B cell (primary cell): Measurements from ENCODE around the gene MAML2. TPM values are rescaled to one million over a fixed set of nuclear protein-coding genes. Genes with fewer than 3 reads are reported as not detected.

Experiments
- ATAC-seq: fragments of 200-7000 bp; cut with Tn5 transposase; one replicate; pipeline ENCODE4 v1.10.0; 2021; ENCODE audit warnings: low read depth, mild to moderate bottlenecking, moderate number of reproducible peaks, moderate library complexity
- CTCF ChIA-PET: fragments of 350-600 bp; sonication (Branson Sonifier 250); formaldehyde crosslinking; loops from one replicate; lab custom pipeline; 2021; ENCODE audit warnings: antibody characterized with exemption, inconsistent platforms; lab: Charles Lee
- POLR2A ChIA-PET: fragments of 350-600 bp; sonication (Branson Sonifier 250); formaldehyde crosslinking; loops from one replicate; lab custom pipeline; 2021; ENCODE audit warnings: antibody characterized with exemption; lab: Charles Lee
- DNase-seq: peaks from one replicate; pipeline ENCODE4 v3.0.0; 2013
- H2AFZ ChIP-seq: 2 replicates; pipeline ENCODE4 v1.6.1; 2012; ENCODE audit warnings: mild to moderate bottlenecking, low read depth, low read length; ENCODE audit not compliant: insufficient read depth, poor library complexity, severe bottlenecking
- H3K27ac ChIP-seq, 2 donors: 1 replicate in 1 of 2; 2 replicates in 1 of 2; pipeline ENCODE4 v1.5.1; 2012 to 2013; ENCODE audit warnings: low read length in 2 of 2, mild to moderate bottlenecking in 2 of 2, moderate library complexity in 1 of 2
- H3K27me3 ChIP-seq, 4 experiments: fragments of 200-600 bp in 1 of 4; sonication (generic) in 1 of 4; replicated peaks in 1 of 4; 1 replicate in 2 of 4; 2 replicates in 2 of 4; pipeline versions ENCODE4 v1.6.1 to v1.7.0; 2013 to 2016; ENCODE audit warnings: low read length in 3 of 4, mild to moderate bottlenecking in 2 of 4, mixed read lengths in 1 of 4, moderate library complexity in 1 of 4; ENCODE audit not compliant: insufficient read depth in 4 of 4, control insufficient read depth in 3 of 4; ENCODE audit errors: control extremely low read depth in 1 of 4
- H3K36me3 ChIP-seq, 2 experiments: replicated peaks in 1 of 2; 1 replicate in 1 of 2; 2 replicates in 1 of 2; pipeline versions ENCODE4 v1.6.1 to v1.7.1; 2013; ENCODE audit warnings: low read length in 1 of 2; ENCODE audit not compliant: insufficient read depth in 2 of 2, control insufficient read depth in 1 of 2; ENCODE audit errors: control extremely low read depth in 1 of 2, extremely low read depth in 1 of 2
- H3K4me1 ChIP-seq, 2 donors: fragments of 200-600 bp in 1 of 2; sonication (generic) in 1 of 2; 1 replicate in 1 of 2; 2 replicates in 1 of 2; pipeline versions ENCODE4 v1.5.1 to v1.6.1; 2013 to 2017; ENCODE audit warnings: low read length in 2 of 2; ENCODE audit not compliant: control insufficient read depth in 2 of 2, insufficient read depth in 2 of 2
- H3K4me2 ChIP-seq: replicated peaks from 2 replicates; pipeline ENCODE3; 2012; ENCODE audit warnings: mild to moderate bottlenecking, low read depth, low read length; ENCODE audit not compliant: poor library complexity, severe bottlenecking
- H3K4me3 ChIP-seq, 5 experiments: fragments of 200-600 bp in 1 of 5; sonication (generic) in 1 of 5; 1 replicate in 3 of 5; 2 replicates in 2 of 5; pipeline versions ENCODE4 v1.5.1 to v1.7.0; 2011 to 2016; ENCODE audit warnings: low read length in 4 of 5, mild to moderate bottlenecking in 4 of 5, low read depth in 2 of 5, control low read depth in 1 of 5, moderate library complexity in 1 of 5; ENCODE audit not compliant: insufficient read depth in 1 of 5; ENCODE audit errors: control extremely low read depth in 1 of 5, extremely low read depth in 1 of 5
- H3K79me2 ChIP-seq: fragments of 200-600 bp; sonication (generic); one replicate; pipeline ENCODE4 v1.6.0; 2016; ENCODE audit warnings: low read length; ENCODE audit not compliant: control insufficient read depth, insufficient read depth
- H3K9ac ChIP-seq: fragments of 200-600 bp; sonication (generic); 2 replicates; pipeline ENCODE4 v1.6.1; 2017; ENCODE audit warnings: mild to moderate bottlenecking, low read length, moderate library complexity
- H3K9me3 ChIP-seq, 3 donors: one replicate each; pipeline versions ENCODE4 v1.6.1 to v1.7.1; 2013; ENCODE audit warnings: low read length in 2 of 3; ENCODE audit not compliant: control insufficient read depth in 2 of 3, insufficient read depth in 1 of 3; ENCODE audit errors: control extremely low read depth in 1 of 3
- H4K20me1 ChIP-seq: 2 replicates; pipeline ENCODE4 v1.6.0; 2012; ENCODE audit warnings: mild to moderate bottlenecking, low read length; ENCODE audit not compliant: insufficient read depth, control insufficient read depth, poor library complexity, severe bottlenecking
- H3K27ac Mint-ChIP-seq: one replicate; pipeline ENCODE4 v1.8.0; 2021; ENCODE audit warnings: mixed read lengths
- H3K27me3 Mint-ChIP-seq: one replicate; pipeline ENCODE4 v1.8.0; 2021; ENCODE audit warnings: mixed read lengths
- H3K4me1 Mint-ChIP-seq: one replicate; pipeline ENCODE4 v1.8.0; 2021; ENCODE audit warnings: mixed read lengths
- H3K4me3 Mint-ChIP-seq: one replicate; pipeline ENCODE4 v1.8.0; 2021; ENCODE audit warnings: mixed read lengths
- H3K9me3 Mint-ChIP-seq: one replicate; pipeline ENCODE4 v1.8.0; 2022; ENCODE audit warnings: mixed read lengths; ENCODE audit not compliant: insufficient read depth
- EZH2 ChIP-seq: IDR thresholded peaks from 2 replicates; pipeline ENCODE4 v1.6.1; 2012; ENCODE audit warnings: borderline replicate concordance, low read depth, mild to moderate bottlenecking, moderate library complexity, low read length; ENCODE audit not compliant: insufficient read depth, poor library complexity, severe bottlenecking
- WGBS: methylation state at CpG from one replicate; pipeline ENCODE4 v1.1.5; 2013; ENCODE audit warnings: missing lambda C conversion rate; ENCODE audit not compliant: insufficient coverage; 5-methylcytosine and 5-hydroxymethylcytosine counted together
- intact Hi-C: fragments of 100-400 bp; cut with micrococcal nuclease; formaldehyde crosslinking; loops from one replicate; pipeline ENCODE4 v1.10.0; 2022
- polyA plus RNA-seq: library from polyadenylated mRNA; depleted of rRNA; stranded (reverse); fragments of >200 nt; gene quantifications from 2 replicates; pipeline ENCODE4 v1.2.3, GENCODE V29; 2012
- total RNA-seq, 2 donors: library from RNA; stranded (reverse); fragments of 120-200 nt in 1 of 2; gene quantifications; 1 replicate in 1 of 2; 2 replicates in 1 of 2; pipeline versions ENCODE4 v1.2.3 to v1.2.4, GENCODE V29; 2013 to 2022
- TF ChIP-seq, protein P1 (sequence below): fragments of 200-600 bp; IDR thresholded peaks from one replicate; pipeline ENCODE4 v1.8.0; 2022; ENCODE audit warnings: antibody characterized with exemption, mild to moderate bottlenecking

The MAML2 gene
- total and polyA plus RNA-seq, 2 donors (not counting 1 experiment from before 2014, with no cell fraction given): 10.7 to 26.4 TPM

GRCh38 chr11:96151501-96151900 lies 191.5 kb downstream of the MAML2 start:
- H3K9me3 Mint-ChIP-seq: no peaks in the 10 kb centered on the region
- no peak for DNase-seq
- no peaks in the 10 kb centered on the region for H3K9me3 ChIP-seq
- H2AFZ ChIP-seq: no peak overlapping the region
- no peak overlapping the region for H3K4me2 ChIP-seq
- H3K4me1 Mint-ChIP-seq: peaks cover 18% of the 10 kb centered on the region
- ChIA-PET CTCF (interaction anchor here (2.2 kb wide), 1 partner anchor 191 kb away, joined by 10 read pairs; the partner anchor contains the start of gene MAML2), POLR2A (no interaction called here)
- peaks cover 5 to 9% of the 10 kb centered on the region in 2 donors for H3K4me1 ChIP-seq
- intact Hi-C loops: no loop called here
- H3K79me2 ChIP-seq: peaks cover 9% of the 10 kb centered on the region
- 0% methylated on average over 1 of the region's 3 CpGs for WGBS
- ATAC-seq: no peak
- no peak overlapping the region for H3K27ac ChIP-seq
- TF ChIP-seq, protein P1, sequence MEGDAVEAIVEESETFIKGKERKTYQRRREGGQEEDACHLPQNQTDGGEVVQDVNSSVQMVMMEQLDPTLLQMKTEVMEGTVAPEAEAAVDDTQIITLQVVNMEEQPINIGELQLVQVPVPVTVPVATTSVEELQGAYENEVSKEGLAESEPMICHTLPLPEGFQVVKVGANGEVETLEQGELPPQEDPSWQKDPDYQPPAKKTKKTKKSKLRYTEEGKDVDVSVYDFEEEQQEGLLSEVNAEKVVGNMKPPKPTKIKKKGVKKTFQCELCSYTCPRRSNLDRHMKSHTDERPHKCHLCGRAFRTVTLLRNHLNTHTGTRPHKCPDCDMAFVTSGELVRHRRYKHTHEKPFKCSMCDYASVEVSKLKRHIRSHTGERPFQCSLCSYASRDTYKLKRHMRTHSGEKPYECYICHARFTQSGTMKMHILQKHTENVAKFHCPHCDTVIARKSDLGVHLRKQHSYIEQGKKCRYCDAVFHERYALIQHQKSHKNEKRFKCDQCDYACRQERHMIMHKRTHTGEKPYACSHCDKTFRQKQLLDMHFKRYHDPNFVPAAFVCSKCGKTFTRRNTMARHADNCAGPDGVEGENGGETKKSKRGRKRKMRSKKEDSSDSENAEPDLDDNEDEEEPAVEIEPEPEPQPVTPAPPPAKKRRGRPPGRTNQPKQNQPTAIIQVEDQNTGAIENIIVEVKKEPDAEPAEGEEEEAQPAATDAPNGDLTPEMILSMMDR: no peak
- no peak for TF ChIP-seq EZH2
- no peak overlapping the region for H3K4me3 Mint-ChIP-seq
- no peaks in the 10 kb centered on the region for H4K20me1 ChIP-seq
- peaks cover 0 to 6% of the 10 kb centered on the region in 2 experiments for H3K36me3 ChIP-seq
- no peaks in the 10 kb centered on the region for H3K27me3 ChIP-seq
- no peak overlapping the region for H3K9ac ChIP-seq
- no peak overlapping the region for H3K4me3 ChIP-seq
- no peaks in the 10 kb centered on the region for H3K27me3 Mint-ChIP-seq
- H3K27ac Mint-ChIP-seq: no peak overlapping the region

GRCh38 chr11:96150609-96151008 lies 192.4 kb downstream of the MAML2 start:
- ATAC-seq: no peak
- Histone ChIP-seq H3K9me3 (no peaks in the 10 kb centered on the region), H3K4me3 (no peak overlapping the region), H3K27ac (no peak overlapping the region), H3K4me2 (no peak overlapping the region), H2AFZ (no peak overlapping the region), H3K27me3 (no peaks in the 10 kb centered on the region), H4K20me1 (no peaks in the 10 kb centered on the region), H3K36me3 (peaks cover 0 to 6% of the 10 kb centered on the region in 2 experiments), H3K79me2 (no peaks in the 10 kb centered on the region), H3K4me1 (peaks cover 0 to under 1% of the 10 kb centered on the region in 2 donors), H3K9ac (no peak overlapping the region)
- 93% methylated on average over 4 of the region's 4 CpGs for WGBS
- TF ChIP-seq EZH2: no peak
- TF ChIP-seq, protein P1: no peak
- no peaks in the 10 kb centered on the region for H3K27me3 Mint-ChIP-seq
- H3K27ac Mint-ChIP-seq: no peak overlapping the region
- H3K4me3 Mint-ChIP-seq: no peak overlapping the region
- intact Hi-C loops: no loop called here
- H3K9me3 Mint-ChIP-seq: no peaks in the 10 kb centered on the region
- DNase-seq: no peak
- peaks cover 9% of the 10 kb centered on the region for H3K4me1 Mint-ChIP-seq
- CTCF ChIA-PET: interaction anchor here (0.7 to 2.2 kb wide), 2 partner anchors 192 to 252 kb away, joined by 3 to 10 read pairs; partner anchors contain the start of gene MAML2
- POLR2A ChIA-PET: no interaction called here
